G401.6 (cell line): ENCODE results near the gene MRPS22.
"Not testable (repeated sequence)": the region's sequence is repeated elsewhere in the genome, so short reads cannot be mapped to it uniquely, and the experiment has no call there.

Experiments used
- FAIRE-seq: peaks from 2 replicates; lab custom pipeline; 2012; peaks lifted over from hg19 to GRCh38; lab: Jason Lieb, UNC

The MRPS22 gene

DNA sequence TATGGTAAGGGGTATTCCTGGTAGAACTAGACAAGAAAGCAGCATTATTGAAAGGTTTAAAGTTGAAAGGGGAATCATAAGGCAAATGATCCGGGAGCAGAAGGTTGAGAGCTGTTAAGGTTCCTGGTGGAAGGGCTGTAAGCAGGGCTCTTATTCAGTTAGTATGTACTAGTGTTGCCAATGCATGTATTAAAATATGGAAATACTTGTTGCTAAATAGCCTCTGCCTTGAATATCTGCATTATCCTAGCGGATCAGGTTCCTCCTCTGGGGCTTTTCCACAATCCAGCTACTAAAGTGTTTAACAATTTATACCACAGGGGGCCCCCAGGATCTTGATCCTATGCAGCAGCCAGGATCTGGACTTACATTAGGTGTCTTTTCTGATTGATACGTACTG, 52.9 kb downstream of the MRPS22 start:
- no peak for FAIRE-seq

DNA sequence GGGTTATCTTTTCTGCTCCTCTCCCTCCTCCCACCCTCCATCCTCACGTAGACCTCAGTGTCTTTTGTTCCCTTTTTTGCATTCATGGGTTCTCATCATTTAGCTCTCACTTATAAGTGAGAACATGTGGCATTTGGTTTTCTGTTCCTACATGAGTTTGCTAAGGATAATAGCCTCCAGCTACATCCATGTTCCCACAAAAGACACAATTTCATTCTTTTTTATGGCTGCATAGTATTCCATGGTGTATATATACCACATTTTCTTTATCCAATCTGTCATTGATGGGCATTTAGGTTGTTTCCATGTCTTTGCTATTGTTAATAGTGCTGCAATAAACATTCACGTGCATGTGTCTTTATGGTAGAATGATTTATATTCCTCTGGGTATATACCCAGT, 57.3 kb downstream of the MRPS22 start:
- FAIRE-seq: not testable (repeated sequence)
